Measurements from ENCODE around the gene TMED9.
"Not testable (repeated sequence)": the region's sequence is repeated elsewhere in the genome, so short reads cannot be mapped to it uniquely, and the experiment has no call there.

The TMED9 gene

GRCh38 chr5:177607452-177608192, 15.6 kb downstream of the TMED9 start:
- DNase-seq = peak; percentile 31 to 83

GRCh38 chr5:177608243-177609075, 16.5 kb downstream of the TMED9 start:
- DNase-seq = no peak

GRCh38 chr5:177609076-177610059, 17.4 kb downstream of the TMED9 start:
- DNase-seq = no peak

- no peak for DNase-seq
These were observed 18.2 kb downstream of the TMED9 start for GRCh38 chr5:177610131-177610769.

GRCh38 chr5:177610770-177611445, 18.9 kb downstream of the TMED9 start:
- DNase-seq = no peak

GRCh38 chr5:177611446-177612214, 19.6 kb downstream of the TMED9 start:
- no peak for DNase-seq

GRCh38 chr5:177612215-177612673, 20.2 kb downstream of the TMED9 start:
- DNase-seq = no peak

- no peak for DNase-seq
These were observed 28.6 kb downstream of the TMED9 start for GRCh38 chr5:177620560-177620959.

- not testable (repeated sequence) for DNase-seq
These were observed 32.2 kb downstream of the TMED9 start for GRCh38 chr5:177624172-177624571.

- not testable (repeated sequence) for DNase-seq
These were observed 38.2 kb downstream of the TMED9 start for GRCh38 chr5:177630186-177630585.

- not testable (repeated sequence) for DNase-seq
These were observed 42.9 kb downstream of the TMED9 start for GRCh38 chr5:177634912-177635311.

- DNase-seq = not testable (repeated sequence)
These were observed 53.5 kb downstream of the TMED9 start for GRCh38 chr5:177645462-177645861.

Data from NCI-H526 (cell line).